Stimulated activated naive CD4-positive, alpha-beta T cell treated with Interleukin-2 at 50 U/mL for 16 hours (primary cell): ENCODE data around the gene CLDN9.
"Not testable (repeated sequence)": the region's sequence is repeated elsewhere in the genome, so short reads cannot be mapped to it uniquely, and the experiment has no call there.

Source experiments
- DNase-seq: peaks from one replicate; lab custom pipeline; 2025; lab: John Stamatoyannopoulos, UW

Gene CLDN9

DNA sequence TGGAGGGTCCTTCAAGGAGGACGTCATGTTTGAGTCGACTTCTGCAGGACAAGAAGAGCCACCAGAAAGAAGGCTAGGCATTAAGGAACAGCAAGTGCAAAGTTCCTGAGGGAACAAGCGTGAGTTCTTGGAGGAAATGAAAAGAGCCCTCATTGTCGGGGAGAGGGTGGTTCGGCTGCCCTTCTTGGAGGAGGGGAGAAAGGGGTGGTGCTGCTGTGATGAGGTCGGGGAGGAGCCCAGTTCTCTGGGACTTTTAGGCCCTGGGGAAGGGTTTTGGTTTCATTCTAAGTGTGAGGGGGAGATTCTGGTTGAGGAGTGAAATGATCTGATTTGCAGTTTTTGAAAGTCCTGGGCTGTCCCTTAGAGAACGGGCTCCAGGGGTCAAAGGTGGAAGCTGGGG, 19.9 kb downstream of the CLDN9 start:
- no peak for DNase-seq

DNA sequence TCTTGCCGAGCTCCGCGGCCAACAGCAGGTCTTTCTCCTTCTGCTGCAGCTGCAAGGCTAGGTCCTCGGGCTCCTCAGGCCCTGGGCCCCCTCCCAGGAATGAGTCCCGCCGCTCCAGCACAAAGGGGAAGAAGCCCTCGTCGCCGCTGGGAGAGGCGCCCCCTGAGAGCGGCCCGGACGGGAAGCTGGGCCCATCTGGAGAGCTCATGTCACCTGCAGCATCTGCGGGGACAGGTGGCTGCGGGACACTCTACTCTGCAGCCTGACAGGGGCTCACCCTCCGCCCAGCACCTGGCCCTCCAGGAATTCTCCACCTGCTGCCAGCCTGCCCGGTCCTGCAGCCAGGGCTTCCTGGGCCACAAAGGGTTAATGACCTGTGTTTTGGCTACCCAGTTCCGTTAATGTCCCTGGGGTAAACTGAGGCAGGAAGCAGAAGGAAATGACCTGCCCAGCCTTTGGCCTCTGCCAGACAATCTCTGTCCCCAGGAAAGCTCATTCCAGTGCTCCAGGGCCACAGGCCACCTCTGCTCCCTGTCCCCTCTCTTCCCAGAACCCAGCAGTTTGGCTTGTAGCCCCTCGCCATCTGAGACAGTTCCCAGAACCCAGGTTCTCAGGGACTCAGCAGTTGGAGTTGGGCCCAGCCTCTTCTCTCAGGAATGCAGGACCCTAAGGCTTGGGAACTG, 22.7 kb downstream of the CLDN9 start:
- DNase-seq, result no peak

DNA sequence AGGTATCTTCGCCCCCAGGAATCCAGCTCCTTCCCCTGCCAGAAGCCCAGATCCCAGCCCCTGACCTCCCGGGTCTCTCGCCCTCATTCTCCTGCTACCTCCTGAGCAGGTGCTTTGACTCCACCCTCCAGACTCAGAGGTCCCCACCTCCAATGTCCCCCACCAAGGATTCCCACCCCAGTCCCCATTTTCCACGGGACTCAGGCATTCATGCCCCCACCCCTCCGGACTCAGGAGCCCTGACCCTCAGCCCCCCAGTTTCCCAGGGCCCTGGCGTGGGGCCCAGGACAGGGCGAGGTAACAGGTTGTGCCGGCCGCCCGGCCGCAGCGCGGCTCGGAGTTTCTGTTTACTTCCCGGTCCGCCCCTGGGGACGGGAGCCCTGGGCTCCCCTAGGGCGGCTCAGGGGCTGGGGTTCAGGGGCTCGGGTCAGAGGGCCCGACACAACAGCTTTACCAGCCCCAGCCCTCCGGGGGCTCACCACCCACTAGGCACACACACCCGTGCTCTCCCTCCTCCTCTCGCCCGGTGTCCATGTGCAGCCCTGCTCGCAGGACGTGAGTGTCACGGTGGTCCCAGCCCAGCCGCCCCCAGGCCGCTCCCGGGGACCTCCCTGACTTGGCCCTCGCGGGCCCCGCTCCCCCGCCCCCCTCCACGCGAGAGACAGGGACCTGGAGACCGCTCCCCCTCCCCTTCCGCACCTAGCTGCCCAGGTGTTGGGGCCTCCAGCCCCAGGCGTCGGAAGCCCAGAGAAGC, 23.4 kb downstream of the CLDN9 start:
- DNase-seq, result no peak

DNA sequence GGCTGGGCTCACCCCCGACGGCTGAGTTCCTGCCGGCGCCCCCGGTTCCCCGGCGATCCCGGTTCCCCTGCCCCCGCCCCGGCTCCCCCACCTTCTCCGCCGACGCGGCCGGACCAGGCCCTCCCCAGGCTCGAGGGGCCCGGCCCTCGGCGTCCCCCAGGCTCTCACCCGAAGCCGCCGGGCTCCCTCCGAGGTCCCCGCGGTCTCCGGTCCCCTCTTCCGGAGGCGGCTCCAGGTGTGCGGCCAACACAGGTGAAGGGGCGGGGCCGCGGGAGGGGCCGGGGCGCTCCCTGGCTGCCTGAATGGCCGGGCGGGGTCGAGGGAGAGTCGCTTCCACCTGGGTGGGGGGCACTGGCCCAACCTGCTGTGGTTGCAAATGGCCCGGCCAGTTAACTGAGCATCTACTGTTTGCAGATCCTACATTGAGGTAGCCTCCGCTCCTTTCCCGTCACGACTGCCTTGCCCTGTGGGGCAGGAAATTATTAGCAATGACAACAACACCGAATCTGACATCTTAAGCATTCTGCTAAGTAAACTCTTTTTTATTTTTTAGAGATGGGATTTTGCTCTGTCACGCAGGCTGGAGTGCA, 24.1 kb downstream of the CLDN9 start, which contains the start of gene BICDL2:
Gene BICDL2 (minus strand): TSS at position 219 of the 590 bp plus-strand sequence. CDS start 1,448 bp downstream, outside the sequence.
- DNase-seq, result no peak

DNA sequence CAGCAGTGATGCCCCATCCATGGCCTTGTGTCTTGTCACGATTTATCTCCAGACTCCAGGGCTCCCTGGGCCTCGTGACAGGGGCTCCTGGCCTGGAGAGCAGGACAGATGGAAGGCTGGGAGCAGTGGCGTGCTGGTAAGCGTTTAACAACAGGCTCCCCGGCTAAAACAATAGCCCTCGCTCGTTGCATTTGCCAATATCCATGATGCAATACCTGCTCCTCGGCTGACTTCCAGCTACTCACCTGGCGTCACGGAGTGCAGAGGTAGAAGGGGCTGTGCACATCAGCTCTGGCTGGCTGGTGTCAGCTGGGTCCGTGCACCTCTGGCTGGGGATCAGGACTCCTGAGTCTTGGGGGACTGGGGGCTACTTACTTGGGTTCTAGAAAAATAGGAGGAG, 25.5 kb downstream of the CLDN9 start:
- no peak for DNase-seq

DNA sequence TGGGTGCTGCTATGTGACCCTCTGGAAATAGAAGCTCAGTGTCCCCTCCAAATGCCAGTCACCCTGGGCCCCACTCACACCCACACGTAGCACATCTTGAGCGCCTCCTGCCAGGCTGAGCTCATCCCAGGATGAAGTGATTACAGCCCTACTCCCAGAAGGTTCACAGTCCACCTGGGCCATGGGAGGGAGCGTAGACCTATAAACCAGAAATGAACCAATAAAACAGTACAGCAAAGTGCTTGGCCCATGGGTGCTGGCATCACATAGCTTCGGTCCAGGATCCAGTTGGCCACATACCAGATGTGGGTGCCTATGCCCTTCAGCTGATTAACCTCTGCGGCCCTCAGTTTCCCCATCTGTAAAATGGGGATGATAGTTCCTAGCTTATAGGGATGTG, 26.2 kb downstream of the CLDN9 start:
- DNase-seq, result no peak

DNA sequence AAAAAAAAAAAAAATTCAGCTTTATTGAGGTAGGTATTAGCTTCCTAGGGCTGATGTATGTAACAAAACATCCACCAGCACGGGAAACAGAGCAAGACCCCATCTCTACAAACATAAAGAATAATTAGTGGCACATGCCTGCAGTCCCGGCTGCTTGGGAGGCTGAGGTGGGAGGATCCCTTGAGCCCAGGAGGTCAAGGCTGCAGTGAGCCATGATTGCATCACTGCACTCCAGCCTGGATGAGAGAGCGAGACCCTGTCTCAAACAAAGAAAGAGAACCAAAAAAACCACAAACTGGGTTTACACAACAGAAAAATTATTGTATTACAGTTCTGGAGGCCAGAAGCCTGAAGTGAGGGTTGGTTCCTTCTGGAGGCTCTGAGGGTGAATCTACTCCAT, 29.7 kb downstream of the CLDN9 start:
- no peak for DNase-seq

DNA sequence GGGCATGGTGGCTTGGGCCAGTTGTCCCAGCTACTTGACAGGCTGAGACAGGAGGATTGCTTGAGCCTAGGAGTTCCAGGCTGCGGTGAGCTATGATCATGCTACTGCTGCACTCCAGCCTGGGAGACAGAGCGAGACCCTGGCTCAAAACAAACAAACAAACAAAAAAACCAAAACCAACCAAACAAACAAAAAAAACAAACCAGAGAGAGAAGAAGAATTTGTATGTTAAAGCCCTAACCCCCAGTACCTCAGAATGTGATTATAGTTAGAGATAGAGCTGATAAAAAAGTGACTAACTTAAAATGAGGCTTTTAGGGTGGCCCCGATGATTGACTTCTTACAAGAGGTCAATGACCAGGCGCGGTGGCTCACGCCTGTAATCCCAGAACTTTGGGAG, 32.0 kb downstream of the CLDN9 start:
- no peak for DNase-seq

DNA sequence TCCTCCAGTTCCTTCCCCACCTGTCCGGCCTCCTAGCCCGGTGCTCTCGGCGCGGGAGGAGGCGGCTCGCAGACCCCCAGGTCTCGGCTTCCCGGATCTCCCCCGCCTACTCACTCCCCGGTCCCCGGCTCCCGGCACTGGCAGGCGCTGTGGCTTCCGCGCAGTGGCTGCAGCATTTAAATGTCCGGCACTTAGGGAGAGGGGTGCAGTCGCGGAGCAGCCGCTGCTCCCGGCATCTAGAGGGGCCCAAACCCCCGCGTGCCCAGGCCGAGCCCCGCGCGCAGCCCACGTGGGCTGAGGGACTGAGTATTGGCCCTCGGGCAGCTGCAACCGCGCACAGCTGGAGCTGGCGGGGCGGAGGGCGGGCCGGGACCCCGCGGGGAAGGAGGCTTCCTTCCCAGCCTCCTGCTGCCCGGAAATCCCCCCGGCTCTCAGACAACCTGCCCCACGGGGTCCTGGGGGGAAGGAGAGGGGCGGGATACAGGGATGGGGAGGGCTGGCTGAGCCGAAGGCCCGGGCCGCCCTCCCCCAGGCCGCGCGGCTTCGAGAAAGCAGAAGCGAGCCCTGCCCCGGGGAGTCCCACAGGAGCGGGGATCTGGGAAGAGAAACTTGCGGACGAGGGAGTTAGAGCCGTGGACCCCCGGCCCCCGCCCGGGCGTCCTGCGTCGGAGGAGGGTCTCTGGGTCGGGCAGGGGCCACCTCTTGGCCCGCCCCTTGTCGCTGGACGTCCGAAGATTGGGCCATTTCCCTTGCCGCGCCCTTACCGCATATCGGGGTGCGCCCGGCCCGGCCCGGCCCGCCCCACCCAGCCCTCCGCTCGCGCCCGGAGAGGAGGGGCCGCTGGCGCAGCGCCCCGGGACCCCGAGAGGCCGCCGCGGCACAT, 33.3 kb downstream of the CLDN9 start, which contains the start of gene MMP25:
Gene MMP25 (plus strand): TSS at position 804 of the 883 bp plus-strand sequence. CDS start 357 bp downstream, outside the sequence.
- no peak for DNase-seq

DNA sequence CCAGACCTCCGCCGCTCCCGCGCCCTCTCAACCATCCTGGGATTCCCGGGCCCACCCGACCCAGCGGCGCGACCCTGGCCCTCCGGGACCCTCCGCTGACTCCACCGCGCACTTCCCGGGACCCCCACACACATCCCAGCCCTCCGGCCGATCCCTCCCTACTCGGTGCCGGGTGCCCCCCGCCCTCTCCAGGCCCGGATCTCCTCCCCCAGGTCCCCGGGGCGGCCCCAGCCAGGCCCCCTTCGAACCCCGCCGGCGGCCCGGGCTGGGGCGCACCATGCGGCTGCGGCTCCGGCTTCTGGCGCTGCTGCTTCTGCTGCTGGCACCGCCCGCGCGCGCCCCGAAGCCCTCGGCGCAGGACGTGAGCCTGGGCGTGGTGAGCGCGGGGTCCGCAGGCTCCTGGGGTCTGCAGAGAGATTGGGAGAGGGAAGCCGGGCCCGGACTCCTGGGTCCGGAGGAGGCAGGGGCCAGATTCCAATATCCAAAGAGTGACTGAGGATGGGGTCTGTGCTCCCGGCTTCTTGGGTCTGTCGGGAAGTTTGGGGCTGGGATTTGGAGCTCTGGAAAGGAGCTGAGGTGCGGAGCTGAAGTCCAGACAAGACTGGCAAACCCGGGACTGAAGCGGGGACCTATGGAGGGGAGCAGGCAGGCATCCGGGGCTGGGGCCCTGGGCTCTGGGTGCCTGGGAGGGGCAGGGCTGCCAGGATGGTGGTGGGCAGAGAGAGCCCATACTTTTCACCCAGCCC, 34.1 kb downstream of the CLDN9 start:
- DNase-seq, result no peak

DNA sequence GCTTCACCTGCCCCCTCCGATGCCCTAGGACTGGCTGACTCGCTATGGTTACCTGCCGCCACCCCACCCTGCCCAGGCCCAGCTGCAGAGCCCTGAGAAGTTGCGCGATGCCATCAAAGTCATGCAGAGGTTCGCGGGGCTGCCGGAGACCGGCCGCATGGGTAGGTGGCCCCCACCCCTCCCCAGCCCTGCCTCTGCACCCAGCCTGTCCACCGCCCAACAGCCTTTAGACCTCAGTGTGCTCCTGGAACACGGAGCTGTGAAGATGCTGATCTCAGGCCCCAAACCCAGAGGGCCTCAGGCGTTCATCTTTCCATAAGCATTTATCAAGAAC, 34.6 kb downstream of the CLDN9 start:
- DNase-seq, result no peak

DNA sequence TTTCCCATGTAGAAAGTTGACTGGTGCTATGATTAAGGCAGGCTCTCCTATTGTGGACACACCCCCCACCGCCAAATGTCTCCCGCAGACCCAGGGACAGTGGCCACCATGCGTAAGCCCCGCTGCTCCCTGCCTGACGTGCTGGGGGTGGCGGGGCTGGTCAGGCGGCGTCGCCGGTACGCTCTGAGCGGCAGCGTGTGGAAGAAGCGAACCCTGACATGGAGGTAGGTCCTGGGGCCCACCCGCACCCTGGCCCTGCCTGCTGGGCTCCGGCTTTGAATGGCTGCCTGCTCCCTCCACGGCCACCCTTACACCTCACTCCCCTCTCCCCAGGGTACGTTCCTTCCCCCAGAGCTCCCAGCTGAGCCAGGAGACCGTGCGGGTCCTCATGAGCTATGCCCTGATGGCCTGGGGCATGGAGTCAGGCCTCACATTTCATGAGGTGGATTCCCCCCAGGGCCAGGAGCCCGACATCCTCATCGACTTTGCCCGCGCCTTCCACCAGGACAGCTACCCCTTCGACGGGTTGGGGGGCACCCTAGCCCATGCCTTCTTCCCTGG, 37.3 kb downstream of the CLDN9 start:
- DNase-seq, result no peak

DNA sequence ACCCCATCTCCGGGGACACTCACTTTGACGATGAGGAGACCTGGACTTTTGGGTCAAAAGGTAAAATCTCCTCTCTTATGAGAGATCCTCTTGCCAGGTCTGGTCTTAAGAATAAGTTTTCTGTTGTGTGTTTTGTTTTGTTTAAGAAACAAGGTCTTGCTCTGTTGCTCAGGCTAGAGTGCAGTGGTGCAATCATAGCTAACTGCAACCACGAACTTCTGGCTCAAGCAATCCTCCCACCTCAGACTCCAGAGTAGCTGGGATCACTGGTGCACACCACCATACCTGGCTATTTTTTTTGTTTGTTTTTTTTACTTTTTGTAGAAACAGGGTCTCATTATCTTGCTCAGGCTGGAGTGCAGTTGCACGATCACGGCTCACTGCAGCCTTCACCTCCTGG, 37.8 kb downstream of the CLDN9 start:
- no peak for DNase-seq

DNA sequence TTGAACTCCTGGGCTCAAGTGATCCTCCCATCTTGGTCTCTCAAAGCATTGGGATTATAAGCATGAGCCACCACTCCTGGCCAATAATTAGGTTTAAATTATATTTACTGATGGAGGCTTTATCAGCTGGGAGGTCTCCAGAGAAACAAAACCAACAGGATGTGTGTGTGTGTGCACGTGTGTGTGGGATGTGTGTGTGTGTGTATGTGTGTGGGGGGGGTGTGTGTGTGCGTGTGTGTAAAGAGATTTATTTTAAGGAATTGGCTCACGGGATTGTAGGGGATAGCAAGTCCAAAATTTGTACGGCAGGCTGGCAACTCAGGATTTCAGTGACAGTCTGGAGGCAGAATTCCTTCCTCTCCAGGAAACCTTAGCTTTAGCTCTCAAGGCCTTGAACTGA, 38.3 kb downstream of the CLDN9 start:
- DNase-seq, result no peak

DNA sequence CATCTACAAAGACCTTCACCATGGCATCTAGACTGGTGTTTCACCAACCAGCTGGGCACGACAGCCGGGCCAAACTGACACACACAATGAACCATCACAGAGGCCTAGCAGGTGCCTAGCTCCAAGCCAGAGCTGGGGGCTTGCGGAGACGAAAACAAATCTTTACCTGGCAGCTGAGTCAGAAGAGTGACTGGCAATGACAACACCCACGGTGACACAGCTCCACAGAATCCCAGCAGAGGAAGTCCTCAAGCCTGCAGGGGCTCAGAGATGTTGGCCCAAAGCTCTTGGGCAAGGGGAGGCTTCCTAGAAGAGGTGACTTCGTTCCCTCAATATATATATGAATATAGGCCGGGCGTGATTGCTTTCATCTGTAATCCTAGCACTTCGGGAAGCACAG, 38.8 kb downstream of the CLDN9 start:
- DNase-seq, result no peak

DNA sequence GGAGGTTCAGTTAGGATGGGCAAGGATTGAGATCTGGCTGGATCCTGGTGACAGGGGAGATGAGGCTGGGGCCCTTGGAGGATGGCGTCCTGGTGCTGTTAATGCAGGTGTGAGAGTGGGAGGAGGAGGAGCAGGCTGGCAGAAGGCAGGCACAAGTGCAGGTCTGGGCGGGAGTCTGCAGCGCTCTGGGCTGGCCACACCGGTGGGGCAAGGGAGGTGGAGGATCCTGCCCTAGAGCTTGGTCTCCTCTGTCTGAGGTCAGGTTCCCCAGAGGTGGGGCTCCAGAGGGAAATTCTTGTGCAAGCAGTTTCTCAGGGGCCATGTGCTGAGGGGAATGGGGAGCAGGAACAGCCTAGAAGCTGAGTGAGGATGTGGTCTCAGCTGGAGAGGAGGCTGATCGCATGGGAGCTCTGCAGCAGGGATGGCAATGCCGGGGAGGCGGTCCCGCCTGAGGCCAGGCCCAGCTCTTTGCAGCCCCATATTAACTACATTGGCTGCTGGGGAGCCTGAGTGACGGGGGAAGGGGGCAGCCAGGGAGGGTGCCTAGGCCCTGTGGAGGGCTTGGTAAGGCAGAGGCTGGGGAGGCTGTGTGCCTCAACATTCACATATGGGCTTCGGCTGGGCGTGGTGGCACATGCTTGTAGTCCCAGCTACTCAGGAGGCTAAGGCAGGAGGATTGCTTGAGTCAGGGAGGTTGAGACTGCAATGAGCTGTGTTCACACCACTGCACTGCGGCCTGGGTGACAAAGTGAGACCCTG, 40.0 kb downstream of the CLDN9 start:
- DNase-seq, result not testable (repeated sequence)

DNA sequence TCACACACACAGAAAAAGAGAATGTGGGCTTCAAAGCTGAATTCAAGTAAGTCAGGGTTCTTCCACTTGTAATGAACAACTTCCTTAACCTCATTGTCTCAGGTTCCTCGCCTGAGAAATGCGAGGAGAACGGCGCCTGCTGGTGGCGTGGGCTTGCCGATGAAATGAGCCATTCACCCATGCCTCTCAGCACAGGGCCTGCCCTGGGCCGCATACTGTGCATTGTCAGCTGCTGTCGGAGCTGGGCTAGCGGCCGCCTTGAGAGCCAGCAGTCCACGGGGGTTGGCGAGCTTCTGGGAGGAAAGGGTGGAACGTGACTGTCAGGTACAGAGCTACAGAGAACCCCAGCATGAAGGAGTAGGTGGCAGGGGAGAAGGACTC, 40.6 kb downstream of the CLDN9 start:
- peak; percentile 27 for DNase-seq

DNA sequence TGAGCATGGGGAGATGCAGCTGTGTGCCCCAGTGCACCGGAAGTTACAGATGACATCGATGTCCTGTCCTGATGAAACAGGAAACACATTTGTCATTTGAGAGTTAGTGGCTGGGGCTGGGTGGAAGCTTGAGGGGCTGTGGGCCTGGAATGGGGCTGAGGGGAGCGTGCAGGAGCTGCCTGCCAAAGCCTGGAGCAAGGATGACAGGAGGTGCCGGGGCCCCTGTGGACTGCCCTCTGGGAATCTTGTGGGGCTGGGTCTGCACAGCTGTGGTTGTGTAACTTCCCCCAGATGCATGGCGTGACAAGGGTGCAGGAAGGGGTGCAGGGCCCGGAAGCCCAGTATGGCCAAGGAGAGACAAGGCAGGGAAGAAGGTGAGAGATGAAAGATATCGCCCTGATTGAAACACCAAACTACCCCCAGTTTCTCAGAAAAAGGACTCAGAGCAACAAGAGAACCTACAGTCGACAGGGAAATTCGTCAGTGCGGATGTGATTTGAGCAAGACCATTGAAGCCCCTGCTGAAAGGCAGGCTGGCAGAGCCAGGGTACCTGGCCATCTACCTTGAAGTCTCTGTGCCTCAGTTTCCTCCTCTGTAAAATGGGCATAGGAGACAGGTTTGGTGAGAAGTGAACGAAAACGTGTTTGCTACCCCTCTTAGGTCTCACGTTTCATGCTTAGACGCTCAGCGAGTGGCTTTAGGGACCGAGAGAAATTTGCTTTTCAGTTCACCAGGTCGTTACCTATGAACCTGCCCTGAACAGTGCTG, 42.4 kb downstream of the CLDN9 start:
- no peak for DNase-seq

DNA sequence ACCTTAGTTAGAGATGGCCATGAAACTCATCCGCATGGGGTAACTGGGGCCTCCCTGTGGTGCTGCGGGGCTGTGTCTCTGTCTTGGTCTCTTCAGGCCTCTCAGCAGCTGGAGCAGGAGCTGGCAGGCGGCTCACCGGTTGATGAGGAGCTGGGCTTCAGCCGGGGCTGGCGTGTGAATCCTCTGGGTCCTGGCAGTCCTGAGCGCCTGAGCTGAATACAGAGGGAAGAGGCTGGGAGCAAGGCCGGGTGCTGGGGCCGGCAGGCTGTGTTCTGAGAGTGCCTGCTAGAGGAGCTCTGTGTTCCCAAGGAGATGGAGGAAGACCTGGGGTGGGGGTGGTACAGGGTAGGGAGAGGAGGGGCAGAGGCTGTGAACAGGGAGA, 43.0 kb downstream of the CLDN9 start:
- DNase-seq, result not testable (repeated sequence)
